ENCODE data around the gene C19orf44.
"Not testable (repeated sequence)": the region's sequence is repeated elsewhere in the genome, so short reads cannot be mapped to it uniquely, and the experiment has no call there.

The C19orf44 gene

DNA sequence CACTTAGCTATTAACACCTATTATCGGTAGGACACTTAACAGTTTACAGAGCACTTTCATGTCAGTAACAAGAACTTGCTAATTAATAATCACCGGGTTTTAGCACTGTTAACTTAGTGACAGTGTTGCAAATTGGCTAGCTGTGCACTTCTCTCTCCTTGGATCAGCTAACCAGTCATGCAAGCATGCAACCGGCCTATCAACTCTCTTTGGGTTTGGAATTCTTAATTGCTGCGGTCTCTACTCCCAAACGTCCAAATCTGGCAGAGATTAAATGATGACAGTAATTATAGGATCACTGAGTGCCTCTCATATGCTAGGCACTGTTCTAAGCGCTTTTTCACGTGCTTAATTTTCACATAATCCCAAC, 25.7 kb upstream of the C19orf44 start:
- DNase-seq: no peak

DNA sequence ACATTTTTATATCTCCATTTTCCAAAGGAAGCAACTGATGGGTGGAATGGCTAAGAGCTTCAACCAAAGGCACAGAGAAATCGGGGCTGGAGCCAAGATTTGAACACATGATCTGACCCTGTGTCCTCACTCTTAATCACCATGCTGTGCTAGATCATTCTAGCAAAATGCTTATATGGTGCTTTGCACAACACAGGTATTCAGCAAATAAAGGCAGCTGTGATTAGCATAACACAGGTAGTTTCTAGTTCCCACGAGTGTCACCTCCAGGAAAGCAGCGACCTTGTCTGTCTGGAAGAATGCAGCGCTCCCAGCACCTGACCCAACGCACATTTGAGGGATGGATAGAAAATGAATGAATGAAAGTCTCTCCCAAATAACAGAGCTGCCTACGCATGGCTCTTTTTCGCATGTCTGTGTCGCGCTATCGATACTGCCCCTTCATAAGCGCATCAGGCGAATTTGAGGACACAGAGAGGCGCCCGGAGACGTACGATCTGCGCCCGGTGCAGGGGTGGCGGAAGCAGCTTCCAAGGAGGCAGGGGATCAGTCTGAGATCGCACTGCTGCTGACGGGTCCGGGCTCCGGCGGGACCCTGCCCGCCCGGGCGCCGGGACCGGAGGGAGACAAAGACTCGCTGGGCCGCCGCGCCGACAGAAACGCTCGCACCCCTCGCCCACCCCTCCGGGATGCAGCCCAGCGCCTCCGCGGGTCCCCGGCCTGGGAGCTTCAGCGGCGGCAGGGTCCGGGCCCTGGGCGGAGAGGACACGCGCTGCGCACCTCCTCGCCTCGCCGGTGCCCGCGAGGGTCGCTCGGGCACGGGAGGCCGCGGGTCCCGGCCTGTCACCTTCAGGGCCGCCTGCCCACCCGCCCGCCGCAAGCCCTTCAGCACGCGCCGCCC, 25.0 kb upstream of the C19orf44 start:
- DNase-seq: no peak

DNA sequence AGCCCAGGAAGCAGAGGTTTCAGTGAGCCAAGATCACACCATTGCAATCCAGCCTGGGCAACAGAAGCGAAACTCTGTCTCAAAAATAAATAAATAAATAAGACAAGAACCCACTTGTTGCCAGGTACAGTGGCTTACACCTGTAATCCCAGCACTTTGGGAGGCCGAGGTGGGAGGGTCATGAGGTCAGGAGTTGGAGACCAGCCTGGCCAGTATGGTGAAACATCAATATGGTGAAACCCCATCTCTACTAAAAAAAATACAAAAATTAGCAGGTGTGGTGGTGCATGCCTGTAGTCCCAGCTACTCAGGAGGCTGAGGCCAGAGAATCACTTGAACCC, 23.7 kb upstream of the C19orf44 start:
- DNase-seq: not testable (repeated sequence)

DNA sequence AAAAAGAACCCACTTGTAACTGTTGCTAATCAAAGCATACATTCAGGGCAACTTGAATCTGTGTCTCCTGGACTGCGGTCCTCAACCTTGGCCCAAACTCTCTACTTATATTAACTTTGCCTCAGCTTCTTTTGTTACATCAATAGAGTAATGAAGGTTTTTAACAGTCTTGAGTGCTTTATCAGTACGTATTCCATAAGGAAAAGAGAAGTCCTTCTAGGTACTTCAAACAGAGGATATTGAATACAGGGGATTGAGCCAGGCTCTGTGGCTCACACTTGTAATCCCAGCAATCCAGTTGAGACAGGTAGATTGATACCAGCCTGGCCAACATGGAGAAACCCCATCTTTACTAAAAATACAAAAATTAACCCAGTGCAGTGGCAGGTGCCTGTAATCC, 23.2 kb upstream of the C19orf44 start:
- no peak for DNase-seq

DNA sequence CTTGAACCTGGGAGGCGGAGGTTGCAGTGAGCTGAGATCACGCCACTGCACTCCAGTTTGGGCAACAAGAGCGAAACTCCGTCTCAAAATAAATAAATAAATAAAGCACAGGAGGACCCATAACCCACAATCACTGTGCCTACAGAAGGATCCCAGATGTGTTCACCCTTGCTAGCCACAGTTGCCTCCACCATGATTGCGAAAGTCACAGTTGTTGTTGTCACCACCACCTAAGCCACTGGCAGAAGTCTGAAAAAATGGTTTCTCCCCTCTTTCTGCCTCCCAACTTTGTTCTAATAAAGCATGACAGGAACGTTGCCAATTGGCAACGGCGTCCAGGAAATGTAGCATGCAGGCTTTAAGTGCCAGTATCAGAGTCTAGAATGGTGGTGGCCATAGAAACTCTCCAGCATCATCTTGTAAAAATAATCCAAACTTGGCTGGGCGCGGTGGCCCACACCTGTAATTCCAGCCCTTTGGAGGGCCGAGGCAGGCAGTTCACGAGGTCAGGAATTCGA, 22.3 kb upstream of the C19orf44 start:
- DNase-seq: peak; percentile 16

DNA sequence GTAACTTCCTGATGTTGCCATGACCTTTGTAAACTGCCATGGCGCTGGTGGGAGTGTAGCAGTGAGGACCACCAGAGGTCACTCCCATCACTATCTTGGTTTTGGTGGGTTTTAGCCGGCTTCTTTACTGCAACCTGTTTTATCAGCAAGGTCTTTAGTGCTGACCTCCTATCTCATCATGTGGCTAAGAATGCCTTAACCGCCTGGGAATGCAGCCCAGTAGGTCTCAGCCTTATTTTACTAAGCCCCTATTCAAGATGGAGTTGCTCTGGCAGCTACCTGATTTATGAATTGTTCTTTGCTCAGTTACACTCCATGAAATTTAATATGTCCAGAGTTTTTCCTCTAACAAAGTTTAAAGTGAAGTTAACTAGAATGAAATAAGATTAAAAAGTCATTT, 19.8 kb upstream of the C19orf44 start:
- DNase-seq: no peak

DNA sequence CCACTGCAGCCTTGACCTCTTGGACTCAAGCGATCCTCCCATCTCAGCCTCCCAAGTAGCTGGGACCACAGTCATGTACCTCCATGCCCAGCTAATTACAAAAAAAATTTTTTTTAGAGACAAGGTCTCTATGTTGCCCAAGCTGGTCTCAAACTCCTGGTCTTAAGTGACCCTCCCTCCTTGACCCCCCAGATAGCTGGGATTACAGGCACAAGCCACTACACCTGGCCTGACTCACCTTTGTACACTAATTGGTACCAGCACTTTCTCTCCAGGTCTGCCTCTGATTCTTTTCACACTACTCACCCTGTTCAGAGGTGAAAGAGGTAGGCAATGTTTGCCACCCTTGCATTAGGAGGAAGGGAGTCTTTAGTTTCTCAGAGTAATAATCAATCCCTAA, 18.9 kb upstream of the C19orf44 start:
- no peak for DNase-seq

DNA sequence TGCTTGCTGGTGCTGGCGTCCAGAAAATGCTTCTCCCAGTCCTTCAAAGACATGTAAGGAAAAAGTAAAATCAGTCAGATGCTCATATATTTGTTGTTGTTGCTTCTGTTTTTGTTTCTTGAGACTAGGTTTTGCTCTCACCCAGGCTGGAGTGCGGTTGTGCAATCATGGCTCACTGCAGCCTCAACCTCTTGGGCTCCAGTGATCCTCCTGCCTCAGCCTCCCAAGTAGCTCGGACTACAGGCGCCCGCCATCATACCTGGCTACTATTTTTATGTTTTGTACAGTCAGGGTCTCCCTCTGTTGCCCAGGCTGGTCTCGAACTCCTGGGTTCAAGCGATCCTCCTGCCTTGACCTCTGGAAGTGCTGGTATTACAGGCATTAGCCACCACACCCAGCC, 13.4 kb upstream of the C19orf44 start:
- no peak for DNase-seq

DNA sequence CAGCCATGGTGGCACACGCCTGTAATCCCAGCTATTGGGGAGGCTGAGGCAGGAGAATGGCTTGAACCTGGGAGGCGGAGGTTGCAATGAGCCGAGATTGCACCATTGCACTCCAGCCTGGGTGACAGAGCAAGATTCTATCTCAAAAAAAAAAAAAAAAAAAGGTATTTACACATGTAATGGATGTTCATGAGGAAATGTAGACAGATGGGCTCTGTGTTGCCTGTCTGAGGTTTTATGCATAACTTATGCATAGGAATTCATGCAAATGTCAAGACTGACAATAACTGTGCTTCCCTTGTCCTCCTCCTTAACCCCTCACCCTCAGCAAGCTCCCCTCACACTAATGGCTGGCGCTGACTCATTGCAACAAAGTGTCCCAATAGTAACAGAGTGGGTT, 9.7 kb upstream of the C19orf44 start:
- DNase-seq: not testable (repeated sequence)

DNA sequence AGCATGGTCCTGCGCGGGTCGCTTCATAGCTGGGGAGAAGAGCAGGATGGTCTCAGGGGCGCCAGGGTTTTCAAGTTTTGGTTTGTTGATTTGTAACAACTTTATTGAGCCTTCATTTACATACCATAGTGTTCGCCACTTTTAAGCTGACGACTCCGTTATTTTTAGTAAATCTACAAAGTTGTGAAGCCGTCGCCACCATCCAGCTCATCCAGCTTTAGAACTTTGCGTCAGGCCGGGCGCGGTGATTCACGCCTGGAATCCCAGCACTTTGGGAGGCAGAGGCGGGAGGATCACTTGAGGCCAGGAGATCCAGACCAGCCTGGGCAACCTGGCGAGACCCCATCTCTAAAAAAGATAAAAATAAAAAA, 404 bp downstream of the C19orf44 start:
- no peak for DNase-seq

DNA sequence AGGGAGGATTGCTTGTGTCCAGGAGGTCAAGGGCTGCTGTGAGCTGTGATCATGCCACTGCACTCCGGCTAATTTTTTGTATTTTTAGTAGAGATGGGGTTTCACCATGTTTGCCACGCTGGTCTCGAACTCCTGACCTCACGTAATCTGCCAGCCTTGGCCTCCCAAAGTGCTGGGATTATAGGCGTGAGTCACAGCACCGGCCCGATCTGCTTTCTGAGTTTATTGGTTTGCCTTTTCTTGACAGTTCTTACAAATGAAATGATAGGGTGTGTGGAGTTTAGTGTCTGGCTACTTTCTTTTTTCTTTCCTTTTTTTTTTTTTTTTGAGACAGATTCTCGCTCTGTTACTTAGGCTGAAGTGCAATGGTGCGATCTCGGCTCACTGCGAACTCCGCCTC, 848 bp downstream of the C19orf44 start:
- no peak for DNase-seq

DNA sequence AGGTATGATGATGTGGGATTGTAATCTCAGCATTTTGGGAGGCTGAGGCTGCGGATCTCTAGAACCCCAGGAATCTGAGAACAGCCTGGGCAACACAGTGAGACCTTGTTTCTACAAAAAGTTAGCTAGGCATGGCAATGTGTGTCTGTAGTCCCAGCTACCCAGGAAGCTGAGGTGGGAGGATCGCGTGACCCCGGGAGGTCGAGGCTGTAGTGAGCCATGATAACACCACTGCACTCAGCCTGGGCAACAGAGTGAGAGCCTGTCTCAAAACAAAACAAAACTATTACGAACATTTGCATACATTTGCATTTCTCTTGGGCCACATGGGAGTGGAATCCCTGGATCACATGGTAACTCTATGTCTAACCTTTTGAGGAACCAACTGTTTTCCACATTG, 1.6 kb downstream of the C19orf44 start:
- no peak for DNase-seq

DNA sequence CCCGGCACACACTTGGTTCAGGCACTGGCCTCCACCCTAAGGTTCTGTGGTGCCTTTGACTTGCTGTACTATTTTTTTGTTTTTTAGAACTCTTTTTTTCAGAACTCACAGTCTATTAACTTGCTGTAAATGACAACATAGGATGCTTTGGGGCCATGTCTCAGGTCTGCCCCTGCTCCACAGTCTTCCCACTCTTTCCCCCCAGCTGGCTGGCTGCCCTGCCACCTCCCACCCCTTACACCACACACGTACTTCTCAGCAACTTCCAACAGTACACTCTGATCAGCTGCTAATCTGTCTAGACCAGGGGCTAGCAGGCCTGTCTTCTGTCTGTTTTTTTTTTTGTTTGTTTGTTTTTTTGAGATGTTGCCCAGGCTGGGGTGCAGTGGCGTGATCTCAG, 8.1 kb downstream of the C19orf44 start:
- no peak for DNase-seq

DNA sequence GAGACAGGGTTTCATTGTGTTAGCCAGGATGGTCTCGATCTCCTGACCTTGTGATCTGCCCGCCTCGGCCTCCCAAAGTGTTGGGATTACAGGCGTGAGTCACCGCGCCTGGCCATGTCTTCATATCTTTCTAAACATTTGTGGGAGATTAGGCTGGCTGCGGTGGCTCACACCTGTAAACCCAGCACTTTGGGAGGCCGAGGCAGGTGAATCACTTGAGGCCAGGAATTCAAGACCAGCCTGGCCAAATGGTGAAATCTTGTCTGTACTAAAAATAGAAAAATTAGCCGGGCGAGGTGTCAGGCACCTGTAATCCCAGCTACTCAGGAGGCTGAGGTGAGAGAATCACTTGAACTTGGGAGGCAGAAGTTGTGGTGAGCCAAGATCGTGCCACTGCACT, 10.0 kb downstream of the C19orf44 start:
- DNase-seq: not testable (repeated sequence)

DNA sequence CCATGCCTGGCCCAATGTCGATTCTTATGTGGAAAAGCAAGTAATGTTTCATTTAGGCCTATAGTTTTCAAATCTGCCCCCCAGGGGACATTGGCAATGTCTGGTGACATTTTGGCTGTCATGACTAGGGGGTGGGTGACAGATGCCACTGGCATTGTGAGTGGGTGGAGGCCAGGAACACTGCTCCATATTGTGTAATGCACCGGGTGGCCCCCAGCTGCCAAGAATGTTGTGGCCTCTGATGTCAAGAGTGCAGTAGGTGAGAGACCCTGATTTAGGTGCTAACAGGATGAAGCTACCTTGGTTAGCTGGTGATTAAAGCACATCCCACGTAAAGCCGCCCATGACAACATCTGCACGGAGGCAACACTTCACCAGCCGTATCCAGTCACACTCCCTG, 10.8 kb downstream of the C19orf44 start:
- DNase-seq: no peak

DNA sequence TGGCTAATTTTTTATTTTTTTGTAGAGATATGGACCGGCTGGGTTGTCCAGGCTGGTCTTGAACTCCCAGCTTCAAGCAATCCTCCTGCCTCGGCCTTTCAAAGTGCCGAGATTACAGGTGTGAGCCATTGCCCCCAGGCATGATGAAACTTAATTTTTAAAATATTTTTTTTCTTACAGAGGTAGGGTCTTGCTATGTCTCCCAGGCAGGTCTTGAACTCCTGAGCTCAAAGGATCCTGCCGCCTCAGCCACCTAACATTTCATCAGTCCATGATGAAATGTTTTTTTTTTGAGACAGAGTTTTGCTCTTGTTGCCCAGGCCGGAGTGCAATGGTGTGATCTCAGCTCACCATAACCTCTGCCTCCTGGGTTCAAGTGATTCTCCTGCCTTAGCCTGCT, 12.4 kb downstream of the C19orf44 start:
- DNase-seq: no peak

DNA sequence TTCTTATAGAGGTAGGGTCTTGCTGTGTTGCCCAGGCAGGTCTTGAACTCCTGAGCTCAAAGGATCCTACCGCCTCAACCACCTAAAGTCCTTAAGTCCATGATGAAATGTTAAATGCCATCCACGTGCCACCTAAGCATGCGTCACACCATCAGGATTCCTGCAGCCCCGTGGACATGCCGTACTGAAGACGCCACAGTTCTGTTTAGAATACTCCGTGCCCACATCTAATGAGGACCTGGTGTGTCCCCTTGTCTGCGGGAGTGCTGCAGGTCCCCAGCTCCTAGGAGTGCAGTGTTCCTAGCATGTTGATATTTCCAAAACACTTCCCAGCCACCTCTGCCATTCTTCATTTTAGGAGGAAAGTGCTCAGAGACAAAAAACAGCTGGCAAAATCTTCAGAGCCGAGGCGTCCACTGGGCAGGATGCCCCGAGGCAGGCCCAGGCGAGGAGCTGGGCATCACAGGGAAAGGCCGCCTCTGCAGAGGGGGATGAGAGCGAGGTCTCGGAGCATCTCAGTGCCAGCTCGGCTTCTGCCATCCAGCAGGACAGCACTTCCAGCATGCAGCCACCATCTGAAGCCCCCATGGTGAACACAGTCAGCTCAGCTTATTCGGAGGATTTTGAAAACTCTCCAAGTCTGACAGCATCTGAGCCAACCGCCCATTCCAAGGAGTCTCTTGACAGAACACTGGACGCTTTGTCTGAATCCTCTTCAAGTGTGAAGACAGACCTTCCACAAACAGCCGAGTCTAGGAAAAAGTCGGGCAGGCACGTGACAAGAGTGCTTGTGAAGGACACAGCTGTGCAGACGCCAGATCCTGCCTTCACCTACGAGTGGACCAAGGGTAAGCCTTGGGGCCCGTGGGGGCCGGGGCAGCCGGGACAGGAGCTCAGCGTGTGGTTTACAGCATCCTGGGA, 13.2 kb downstream of the C19orf44 start:
- no peak for DNase-seq

DNA sequence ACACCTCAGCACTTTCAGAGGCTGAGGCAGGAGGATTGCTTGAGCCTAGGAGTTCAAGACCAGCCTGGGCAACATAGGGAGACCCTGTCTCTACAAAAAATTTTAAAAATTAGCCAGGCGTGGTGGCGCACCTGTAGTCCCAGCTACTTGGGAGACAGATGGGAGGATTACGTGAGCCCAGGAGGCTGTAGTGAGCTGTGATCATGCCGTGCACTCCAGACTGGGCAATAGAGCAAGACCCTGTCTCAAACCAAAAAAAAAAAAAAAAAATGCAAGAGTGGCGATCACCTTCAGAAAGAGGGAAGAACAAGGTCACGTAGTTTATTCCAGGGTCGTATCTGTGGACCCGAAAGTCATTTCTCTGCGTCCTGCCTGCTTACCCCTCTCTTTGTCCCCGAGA, 16.4 kb downstream of the C19orf44 start:
- DNase-seq: not testable (repeated sequence)

DNA sequence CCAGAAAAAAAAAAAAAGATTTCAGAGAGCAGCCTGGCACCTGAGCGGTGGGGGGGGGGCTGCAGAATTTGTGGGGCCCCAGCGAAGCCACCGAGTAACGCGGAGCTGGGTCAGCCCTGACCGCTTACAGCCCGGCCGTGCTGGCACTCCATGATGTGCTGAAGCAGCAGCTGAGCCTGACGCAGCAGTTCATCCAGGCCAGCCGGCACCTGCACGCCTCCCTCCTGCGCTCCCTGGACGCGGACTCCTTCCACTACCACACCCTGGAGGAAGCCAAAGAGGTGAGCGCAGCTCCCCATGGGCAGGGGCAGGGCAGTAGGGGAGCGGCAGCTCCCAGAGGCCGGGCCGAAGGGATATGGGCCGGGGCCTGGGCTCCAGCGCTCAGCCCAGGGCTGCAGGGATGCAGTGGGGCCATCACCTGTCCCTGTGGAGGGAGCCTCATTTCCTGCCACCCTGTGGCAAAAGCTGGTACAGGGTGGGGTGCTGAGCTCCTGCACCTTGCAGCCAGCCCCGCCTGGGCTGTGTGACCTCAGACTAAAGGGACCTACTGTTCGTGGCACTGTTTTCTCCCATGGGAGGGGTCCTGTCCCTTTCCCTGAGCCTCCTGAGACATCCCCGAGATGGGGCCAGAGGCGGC, 18.3 kb downstream of the C19orf44 start:
- no peak for DNase-seq

DNA sequence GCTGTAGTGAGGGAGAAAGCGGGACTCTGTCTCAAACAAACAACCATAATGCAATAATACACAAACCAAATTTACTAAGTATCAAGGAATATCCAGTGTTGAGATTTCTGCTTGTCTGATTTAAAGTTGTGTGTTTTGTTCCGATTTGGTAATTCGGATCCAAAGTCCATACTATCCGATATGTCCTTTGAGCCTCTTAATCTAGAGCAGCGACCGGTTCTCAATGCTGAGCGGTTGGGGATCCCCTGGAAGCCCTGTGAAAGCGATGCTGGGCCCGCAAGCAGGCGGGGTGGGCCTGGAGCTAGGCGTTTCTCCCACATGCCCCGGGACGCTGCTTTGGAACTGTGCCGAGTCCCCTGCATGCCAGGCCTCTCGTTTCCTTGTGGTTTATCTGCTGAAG, 20.2 kb downstream of the C19orf44 start:
- no peak for DNase-seq

DNA sequence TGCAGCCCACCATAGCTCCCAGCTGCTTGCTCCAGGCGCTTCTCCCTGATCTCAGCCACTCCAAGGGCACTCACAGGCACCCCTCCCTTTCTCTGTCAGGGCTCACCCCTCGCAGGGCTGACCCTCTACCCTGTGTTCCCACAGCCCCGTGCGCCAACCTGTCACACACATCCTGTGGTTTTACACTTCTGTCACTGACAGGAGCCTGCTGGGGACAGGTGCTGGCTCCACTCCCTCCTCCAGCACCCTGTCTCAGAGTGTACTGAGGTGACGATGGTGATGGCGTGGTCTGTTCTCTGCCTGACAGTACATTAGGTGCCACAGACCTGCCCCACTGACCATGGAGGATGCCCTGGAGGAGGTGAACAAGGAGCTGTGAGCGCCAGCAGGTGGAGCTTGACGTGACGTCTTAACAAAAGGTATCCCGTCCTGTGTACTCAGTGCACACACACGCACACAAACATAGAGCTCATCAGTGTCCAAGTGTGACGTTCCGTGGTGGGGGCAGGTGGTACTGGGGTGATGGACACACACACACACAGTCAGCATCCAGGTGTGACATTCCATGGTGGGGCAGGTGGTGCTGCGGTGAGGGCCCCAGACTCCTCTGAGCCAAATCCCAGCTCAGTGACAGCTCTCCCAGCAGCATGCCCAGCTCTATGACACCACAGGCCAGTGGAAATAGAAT, 20.9 kb downstream of the C19orf44 start:
- DNase-seq: no peak

DNA sequence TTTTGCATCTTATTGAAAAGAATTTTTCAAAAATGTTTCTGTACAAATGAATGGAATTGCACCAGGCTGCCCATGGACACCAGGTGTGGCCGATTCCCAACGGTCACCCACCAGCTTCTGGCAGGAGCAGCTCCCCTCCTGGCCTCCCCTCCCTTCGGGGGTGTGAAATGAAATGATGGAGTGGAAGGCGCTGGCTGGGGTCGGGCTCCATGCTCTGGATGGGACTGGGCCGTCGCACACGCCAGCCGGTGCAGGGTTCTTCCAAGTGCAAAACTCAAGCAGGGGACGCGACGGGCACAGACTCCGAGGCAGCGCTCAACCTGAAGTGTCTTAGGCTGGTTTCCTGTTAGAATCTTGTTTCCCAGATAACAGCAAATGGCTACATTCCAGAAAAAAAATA, 21.9 kb downstream of the C19orf44 start:
- no peak for DNase-seq

Data from NK-92 treated with Interleukin-12 subunit alpha and Interleukin-12 subunit beta, amount 100 ng/mL, for 24 hours (cell line).